ENCODE results near the gene TMEM63C.

The TMEM63C gene

DNA sequence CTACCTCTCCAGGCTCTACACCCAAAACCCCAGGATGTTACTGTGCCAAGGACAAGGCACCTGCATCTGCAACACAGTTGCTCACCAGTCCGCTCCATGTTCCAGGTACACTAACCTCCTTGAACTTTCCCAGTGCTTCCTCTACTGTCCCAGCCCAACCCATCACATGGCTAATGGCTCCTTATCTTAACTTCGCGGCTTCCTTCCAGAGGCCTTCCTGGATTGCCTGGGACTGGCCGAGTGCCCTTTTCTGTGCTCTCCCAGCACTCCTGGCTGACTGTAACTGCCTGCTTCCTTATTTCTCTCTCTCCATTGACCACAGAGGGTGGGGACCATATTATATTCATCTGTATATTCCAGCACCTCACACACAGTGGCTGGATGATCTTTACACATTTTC, 118.2 kb downstream of the TMEM63C start:
- Histone ChIP-seq H3K9ac (ENCODE audit: low read depth, low read length) (no peak overlapping the region), H3K4me1 (ENCODE audit: control insufficient read depth, insufficient read depth, low read length) (no peaks in the 10 kb centered on the region), H3K4me3 (ENCODE audit: low read depth, low read length) (no peak overlapping the region), H3K9me3 (ENCODE audit: control insufficient read depth, insufficient read depth, low read length) (no peaks in the 10 kb centered on the region), H3K27me3 (ENCODE audit: control insufficient read depth, insufficient read depth, low read length) (no peaks in the 10 kb centered on the region), H3K36me3 (ENCODE audit: control insufficient read depth, insufficient read depth, low read length) (peaks cover 23% of the 10 kb centered on the region)

DNA sequence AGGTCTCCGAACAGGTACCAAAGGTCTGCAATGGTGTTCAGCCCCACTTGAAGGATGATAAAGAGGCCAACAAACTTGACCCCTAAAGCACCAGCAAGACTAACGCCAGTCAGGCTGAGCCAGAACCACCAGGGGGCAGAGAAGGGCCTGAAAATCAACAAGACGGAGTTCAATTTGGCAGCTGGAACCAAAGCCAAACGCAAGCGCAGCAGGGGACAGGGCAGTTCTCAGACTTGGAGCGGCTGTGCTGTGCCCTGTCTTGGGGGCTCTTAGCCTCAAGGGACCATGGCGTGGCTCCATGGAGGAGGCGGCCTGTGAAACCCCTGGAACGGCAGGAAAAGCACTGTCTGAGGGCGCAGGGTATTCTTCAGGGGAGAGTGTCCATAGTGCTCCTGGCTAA, 119.5 kb downstream of the TMEM63C start:
- no peaks in the 10 kb centered on the region for H3K27me3 ChIP-seq (ENCODE audit: control insufficient read depth, insufficient read depth, low read length)
- peaks cover 19% of the 10 kb centered on the region for H3K36me3 ChIP-seq (ENCODE audit: control insufficient read depth, insufficient read depth, low read length)
- no peak overlapping the region for H3K4me3 ChIP-seq (ENCODE audit: low read depth, low read length)
- no peak overlapping the region for H3K9ac ChIP-seq (ENCODE audit: low read depth, low read length)
- no peaks in the 10 kb centered on the region for H3K4me1 ChIP-seq (ENCODE audit: control insufficient read depth, insufficient read depth, low read length)
- no peaks in the 10 kb centered on the region for H3K9me3 ChIP-seq (ENCODE audit: control insufficient read depth, insufficient read depth, low read length)

GRCh38 chr14:77302926-77303325, 121.3 kb downstream of the TMEM63C start:
- H3K9ac ChIP-seq (ENCODE audit: low read depth, low read length) = no peak overlapping the region
- H3K36me3 ChIP-seq (ENCODE audit: control insufficient read depth, insufficient read depth, low read length) = peaks cover 12% of the 10 kb centered on the region
- H3K4me1 ChIP-seq (ENCODE audit: control insufficient read depth, insufficient read depth, low read length) = peaks cover 4% of the 10 kb centered on the region
- no peak overlapping the region for H3K4me3 ChIP-seq (ENCODE audit: low read depth, low read length)
- H3K9me3 ChIP-seq (ENCODE audit: control insufficient read depth, insufficient read depth, low read length) = no peaks in the 10 kb centered on the region
- H3K27me3 ChIP-seq (ENCODE audit: control insufficient read depth, insufficient read depth, low read length) = no peaks in the 10 kb centered on the region

DNA sequence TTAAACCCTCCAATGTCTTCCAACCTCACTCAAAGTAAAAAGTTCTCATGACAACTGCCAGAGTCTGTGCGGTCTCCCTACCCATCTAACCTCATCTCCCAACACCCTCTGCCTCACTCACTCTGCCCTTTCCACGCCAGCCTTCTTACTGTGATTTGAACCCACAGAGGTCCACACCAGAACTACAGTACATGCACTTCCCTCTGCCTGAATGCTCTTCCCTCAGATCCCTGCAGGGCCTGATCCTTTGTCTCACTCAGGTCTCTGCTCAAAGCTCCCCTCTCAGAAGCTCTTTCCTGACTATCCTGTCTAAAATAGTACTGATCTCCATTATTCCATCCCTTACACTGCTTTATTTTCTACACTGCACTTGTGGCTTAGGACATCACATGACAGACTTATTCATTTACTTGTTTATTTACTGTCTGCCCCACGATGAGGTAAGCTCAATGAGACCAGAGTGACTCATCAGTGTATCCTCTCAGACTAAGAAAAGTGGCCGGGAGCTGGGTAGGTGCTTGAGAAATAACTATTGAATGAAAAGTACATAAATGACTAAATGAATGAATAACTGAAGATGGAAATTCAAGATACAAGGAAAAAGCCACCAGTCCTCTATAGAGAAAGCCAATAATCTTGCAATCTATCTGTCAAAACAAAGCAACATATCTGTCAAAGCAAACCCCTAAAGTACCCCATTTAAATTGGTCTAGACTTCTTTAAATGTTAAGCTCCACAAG, 122.0 kb downstream of the TMEM63C start:
- H3K9me3 ChIP-seq (ENCODE audit: control insufficient read depth, insufficient read depth, low read length) = no peaks in the 10 kb centered on the region
- H3K27me3 ChIP-seq (ENCODE audit: control insufficient read depth, insufficient read depth, low read length) = no peaks in the 10 kb centered on the region
- no peak overlapping the region for H3K4me3 ChIP-seq (ENCODE audit: low read depth, low read length)
- H3K4me1 ChIP-seq (ENCODE audit: control insufficient read depth, insufficient read depth, low read length) = peaks cover 4% of the 10 kb centered on the region
- peaks cover 12% of the 10 kb centered on the region for H3K36me3 ChIP-seq (ENCODE audit: control insufficient read depth, insufficient read depth, low read length)
- H3K9ac ChIP-seq (ENCODE audit: low read depth, low read length) = no peak overlapping the region

DNA sequence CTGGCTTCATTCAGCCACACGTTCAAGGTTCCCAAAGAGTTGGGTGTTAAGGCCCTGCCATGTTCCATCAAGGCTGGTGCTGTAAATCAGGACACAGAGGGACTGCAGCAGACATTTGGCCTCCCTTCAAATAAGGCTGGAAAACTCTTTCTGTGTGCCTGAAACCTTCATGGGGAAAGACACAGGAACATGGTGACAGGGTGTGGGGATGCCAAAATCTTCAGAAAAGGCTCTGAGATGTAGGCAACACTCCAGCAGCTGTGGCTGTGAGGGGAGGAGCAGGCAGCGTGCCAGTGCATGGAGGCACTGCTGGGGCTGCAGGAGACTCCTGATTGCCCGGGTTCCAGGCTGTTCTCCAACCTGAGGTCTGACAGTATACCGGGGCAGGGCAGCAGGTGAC, 124.1 kb downstream of the TMEM63C start:
- H3K4me3 ChIP-seq (ENCODE audit: low read depth, low read length) = no peak overlapping the region
- no peaks in the 10 kb centered on the region for H3K27me3 ChIP-seq (ENCODE audit: control insufficient read depth, insufficient read depth, low read length)
- peaks cover 4% of the 10 kb centered on the region for H3K4me1 ChIP-seq (ENCODE audit: control insufficient read depth, insufficient read depth, low read length)
- H3K9ac ChIP-seq (ENCODE audit: low read depth, low read length) = no peak overlapping the region
- H3K36me3 ChIP-seq (ENCODE audit: control insufficient read depth, insufficient read depth, low read length) = peaks cover 6% of the 10 kb centered on the region
- H3K9me3 ChIP-seq (ENCODE audit: control insufficient read depth, insufficient read depth, low read length) = no peaks in the 10 kb centered on the region

DNA sequence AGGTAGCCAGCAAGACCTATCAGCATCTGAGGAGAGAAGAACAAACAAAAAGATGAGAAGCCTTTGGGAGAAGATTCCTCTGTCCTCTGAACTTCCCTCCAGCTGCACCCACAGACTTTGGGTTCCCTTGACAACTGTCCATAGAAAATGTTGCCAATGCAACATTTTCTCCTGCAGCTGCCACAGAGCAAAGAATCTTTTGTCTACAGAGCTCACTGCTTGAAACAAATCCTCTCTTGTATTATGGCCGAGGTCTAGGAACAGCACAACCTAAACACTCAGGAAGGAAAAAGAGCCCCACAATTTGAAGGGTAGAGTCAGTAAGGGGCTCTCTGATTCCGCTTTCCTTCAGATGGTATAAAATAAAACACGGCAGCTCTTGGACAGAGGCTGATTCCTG, 124.8 kb downstream of the TMEM63C start:
- H3K9me3 ChIP-seq (ENCODE audit: control insufficient read depth, insufficient read depth, low read length) = no peaks in the 10 kb centered on the region
- H3K9ac ChIP-seq (ENCODE audit: low read depth, low read length) = no peak overlapping the region
- H3K4me3 ChIP-seq (ENCODE audit: low read depth, low read length) = no peak overlapping the region
- peaks cover 4% of the 10 kb centered on the region for H3K4me1 ChIP-seq (ENCODE audit: control insufficient read depth, insufficient read depth, low read length)
- H3K27me3 ChIP-seq (ENCODE audit: control insufficient read depth, insufficient read depth, low read length) = no peaks in the 10 kb centered on the region
- peaks cover 4% of the 10 kb centered on the region for H3K36me3 ChIP-seq (ENCODE audit: control insufficient read depth, insufficient read depth, low read length)

GRCh38 chr14:77306851-77307496, 125.4 kb downstream of the TMEM63C start:
- Histone ChIP-seq H3K4me3 (ENCODE audit: low read depth, low read length) (no peak overlapping the region), H3K9me3 (ENCODE audit: control insufficient read depth, insufficient read depth, low read length) (no peaks in the 10 kb centered on the region), H3K27me3 (ENCODE audit: control insufficient read depth, insufficient read depth, low read length) (no peaks in the 10 kb centered on the region), H3K9ac (ENCODE audit: low read depth, low read length) (no peak overlapping the region), H3K36me3 (ENCODE audit: control insufficient read depth, insufficient read depth, low read length) (peaks cover 3% of the 10 kb centered on the region), H3K4me1 (ENCODE audit: control insufficient read depth, insufficient read depth, low read length) (peaks cover 4% of the 10 kb centered on the region)

Data from iPS-15b (cell line).